GM19025 (cell line): ENCODE data around the gene SLAMF1.
A peak's percentile ranks its signal among the peaks of the same experiment; 100 is the strongest.
"Not testable (repeated sequence)": the region's sequence is repeated elsewhere in the genome, so short reads cannot be mapped to it uniquely, and the experiment has no call there.

Experiments
- ATAC-seq: cut with Tn5 transposase; IDR thresholded peaks from one replicate; pipeline ENCODE4 v1.9.1; 2021; ENCODE audit warnings: mild to moderate bottlenecking, low read depth, moderate library complexity; ENCODE audit not compliant: unreplicated experiment

SLAMF1 gene

GRCh38 chr1:160665330-160666078 lies 18.7 kb upstream of the SLAMF1 start:
- ATAC-seq = no peak

DNA sequence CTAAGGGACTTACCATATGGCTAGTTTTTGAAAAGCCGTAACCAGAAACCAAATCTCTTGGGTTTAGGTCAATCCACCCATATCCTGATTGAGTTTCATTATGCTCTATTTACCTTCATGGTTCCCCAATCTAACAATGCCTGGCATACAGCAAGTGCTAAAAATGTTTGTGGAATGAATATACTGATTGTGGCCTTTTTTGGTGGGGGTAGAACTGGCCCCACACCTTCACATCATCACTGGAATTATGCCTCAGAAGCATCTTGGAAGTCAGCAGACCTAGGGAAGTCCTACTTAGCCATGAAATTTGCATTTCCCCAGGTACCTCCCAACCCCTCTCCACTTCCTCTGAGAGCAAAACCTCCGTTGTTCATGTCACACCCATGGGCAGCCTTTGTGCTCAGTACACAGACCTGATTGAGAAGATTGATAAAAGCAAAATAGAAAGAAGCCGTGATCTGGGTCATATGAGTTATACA lies 17.8 kb upstream of the SLAMF1 start:
- ATAC-seq = peak; percentile 49

DNA sequence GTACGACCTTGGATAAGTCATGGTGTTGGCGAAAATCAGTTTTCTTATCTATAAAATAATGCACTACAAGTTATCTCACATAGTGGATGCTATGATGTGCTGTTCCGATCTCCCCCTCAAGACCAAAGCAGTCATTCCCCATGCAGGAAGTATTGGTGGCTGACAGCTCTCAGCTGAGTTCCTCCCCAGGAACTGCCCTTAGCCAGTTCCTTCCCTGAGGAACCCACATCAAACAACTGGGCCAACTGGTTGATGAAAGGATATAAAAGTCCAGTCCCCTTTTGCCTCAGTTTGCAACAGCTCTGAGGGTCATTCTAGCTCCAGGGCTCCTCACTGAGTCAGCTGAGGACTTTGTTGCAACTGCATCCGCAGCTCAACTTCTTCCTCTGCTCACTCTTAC lies 16.1 kb upstream of the SLAMF1 start:
- ATAC-seq = no peak

- no peak for ATAC-seq
Observed at GRCh38 chr1:160659566-160659965, 12.7 kb upstream of the SLAMF1 start.

GRCh38 chr1:160658814-160659193 lies 12.0 kb upstream of the SLAMF1 start:
- no peak for ATAC-seq

DNA sequence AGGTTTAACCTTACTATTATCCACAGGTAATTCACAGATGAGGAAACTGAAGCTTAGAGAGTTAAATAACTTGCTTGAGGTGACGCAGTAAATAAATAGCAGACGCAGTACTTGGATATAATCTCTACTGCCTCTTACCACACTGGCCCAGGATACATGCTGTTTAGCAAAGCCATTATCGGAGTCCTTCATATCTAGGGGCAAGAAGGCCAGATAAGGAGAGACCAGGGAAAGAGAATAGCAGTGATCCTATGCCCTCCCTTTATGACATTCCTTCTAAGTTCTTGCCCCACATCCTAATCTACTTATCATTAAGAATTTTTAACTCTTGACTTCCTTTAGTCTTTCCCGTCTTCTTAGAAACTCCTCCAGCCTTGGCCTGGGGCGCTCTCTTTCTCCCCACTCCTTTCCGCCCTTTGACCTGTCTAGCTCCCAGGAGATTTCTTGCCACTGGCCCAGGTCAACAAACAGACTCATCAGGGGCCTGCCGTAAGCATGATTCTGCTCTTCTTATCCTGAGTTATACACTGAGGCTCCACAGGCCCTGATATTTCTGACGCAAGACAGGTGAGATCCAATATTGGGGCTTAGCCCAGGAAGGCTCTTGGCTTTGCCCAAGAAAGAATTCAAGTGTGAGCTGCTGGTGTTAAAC lies 11.4 kb upstream of the SLAMF1 start:
- ATAC-seq = no peak

DNA sequence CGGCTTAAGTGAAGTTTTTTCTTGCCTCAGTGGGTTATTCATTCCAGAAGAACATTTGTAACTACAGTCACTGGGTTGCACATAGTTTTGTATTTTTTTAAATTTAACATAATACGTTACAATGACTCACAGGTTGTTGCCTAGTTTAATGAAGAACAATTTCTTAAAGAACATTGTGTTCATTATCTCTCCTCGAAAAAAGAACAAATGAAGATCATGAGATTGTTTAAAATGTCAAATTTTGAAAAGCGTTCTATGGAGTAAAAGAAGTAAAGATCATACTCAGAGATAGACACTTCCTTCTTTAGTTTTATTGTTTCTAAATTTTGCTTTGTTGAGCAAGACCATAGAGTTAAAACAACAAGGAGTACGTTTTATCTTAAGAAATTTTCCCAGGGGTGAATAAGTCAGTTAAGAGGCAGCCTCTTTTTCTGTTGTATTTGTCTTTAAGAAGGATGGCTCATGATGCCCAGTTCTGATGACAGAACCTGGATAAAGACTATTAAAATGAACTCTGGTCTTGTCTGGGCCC lies 10.5 kb upstream of the SLAMF1 start:
- no peak for ATAC-seq

GRCh38 chr1:160656737-160657136 lies 9.9 kb upstream of the SLAMF1 start:
- ATAC-seq = no peak

DNA sequence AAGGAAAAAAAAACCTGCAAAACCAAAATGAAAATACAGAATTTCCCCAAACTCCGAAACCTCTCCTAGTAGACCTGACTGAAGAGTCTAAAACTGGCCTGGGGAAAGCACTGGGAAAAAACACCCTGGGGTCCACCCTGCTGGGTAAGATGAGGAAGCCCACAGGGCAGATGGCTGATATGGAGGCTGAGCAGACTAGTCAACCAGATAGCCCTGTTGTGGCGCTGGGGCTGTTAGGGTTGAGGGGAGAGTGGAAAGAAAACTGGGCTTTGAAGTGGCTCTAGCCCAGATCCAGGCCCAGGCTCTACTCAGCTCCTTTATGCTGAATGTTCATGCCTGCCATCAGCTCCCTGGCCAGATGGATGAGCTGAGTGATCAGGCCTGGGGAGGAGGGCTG lies 6.8 kb upstream of the SLAMF1 start:
- no peak for ATAC-seq

GRCh38 chr1:160652924-160653619 lies 6.2 kb upstream of the SLAMF1 start:
- ATAC-seq = no peak

- not testable (repeated sequence) for ATAC-seq
Observed at GRCh38 chr1:160652065-160652641, 5.3 kb upstream of the SLAMF1 start.

DNA sequence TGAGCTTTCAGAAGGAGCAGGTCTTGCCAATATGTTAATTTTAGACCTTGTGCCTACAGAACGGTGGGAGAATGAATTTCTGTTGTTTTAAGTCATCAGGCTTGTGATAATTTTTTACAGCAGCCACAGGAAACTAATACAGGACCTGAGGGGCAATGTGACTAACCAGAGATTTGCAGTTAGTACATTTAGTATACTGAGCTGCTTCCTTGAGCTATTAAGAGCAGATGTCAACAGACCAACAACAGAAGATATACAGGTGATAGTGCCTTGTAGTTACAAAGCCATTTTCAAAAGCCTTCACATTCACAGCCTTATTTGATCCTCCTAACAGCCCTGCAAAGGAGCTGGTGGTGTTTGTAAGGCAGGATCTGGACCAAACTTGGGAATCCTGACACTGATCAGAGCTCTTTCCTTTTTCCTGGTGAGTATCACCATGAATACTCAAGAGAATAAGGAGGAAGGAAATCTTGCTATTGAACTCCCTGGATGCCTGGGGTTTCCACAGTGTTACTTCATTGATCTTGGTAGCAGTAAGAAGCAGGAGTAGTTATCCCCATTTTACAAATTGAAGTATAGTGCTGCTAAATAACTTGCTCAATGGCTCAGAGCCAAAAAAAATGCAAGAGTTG lies 4.7 kb upstream of the SLAMF1 start:
- ATAC-seq = no peak

GRCh38 chr1:160647329-160647720 lies 481 bp upstream of the SLAMF1 start:
- ATAC-seq = peak; percentile 4

GRCh38 chr1:160646180-160646579 lies 664 bp downstream of the SLAMF1 start:
- no peak for ATAC-seq

- ATAC-seq = no peak
Observed at GRCh38 chr1:160645386-160646130, 1.3 kb downstream of the SLAMF1 start.

DNA sequence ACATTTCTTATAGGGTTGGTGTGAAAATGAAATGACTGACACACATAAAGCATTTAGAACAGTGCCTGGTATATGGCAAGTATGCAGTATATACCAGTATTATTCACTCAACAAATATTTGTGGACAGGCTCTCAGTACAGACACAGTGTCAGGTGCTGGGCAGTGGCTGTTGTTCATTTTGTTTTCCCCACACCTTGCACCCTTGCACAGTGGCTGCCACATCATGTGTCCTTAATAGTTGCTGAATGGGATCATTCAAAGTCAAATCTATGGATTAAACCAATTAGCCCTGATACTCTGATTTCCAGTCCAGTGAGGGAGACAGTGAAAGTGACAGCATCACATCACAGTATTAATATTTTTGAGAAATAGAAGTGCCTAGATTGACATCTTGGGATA lies 2.4 kb downstream of the SLAMF1 start:
- ATAC-seq = no peak

DNA sequence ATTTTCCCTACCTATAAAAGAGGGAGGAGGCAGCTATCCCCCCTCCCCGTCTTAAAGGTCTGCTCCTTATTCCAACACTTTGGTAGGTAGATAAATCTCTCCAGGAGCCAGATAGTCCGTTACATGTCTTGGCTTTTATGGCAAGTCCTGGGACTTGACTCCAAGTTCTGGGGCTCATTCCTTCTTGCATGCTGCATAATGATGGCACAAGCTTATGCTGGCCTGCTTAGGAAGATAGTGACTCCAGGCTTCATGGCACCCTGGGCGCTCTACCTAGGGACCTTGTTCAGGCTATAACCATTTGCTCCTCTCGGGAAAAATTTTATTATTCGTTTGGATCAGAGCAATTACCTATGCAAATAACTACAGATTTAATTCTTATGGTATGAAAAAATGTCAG lies 3.7 kb downstream of the SLAMF1 start:
- ATAC-seq = no peak

DNA sequence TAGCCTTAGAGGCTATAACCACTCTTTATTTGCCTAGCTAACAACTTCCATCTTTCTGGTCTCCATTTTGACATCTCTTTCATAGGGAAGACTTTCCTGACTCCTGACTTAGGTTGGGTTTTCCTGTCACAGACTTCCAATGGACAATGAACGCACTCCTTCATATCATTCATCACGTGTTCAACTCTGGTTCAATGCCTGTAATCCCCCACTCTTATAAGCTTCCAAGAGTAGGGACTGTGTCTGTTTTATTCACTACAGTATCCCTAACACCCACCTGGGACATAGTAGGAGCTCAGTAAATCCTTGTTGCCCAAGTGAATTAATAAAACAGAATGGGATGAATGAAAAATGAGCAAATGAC lies 4.6 kb downstream of the SLAMF1 start:
- ATAC-seq = no peak

- no peak for ATAC-seq
Observed at GRCh38 chr1:160641323-160642280, 5.2 kb downstream of the SLAMF1 start.
